VCaP (cell line): ENCODE measurements around the gene MLLT10.

ENCODE experiments used
- H3K27ac ChIP-seq: fragments of 450-650 bp; 2 replicates; pipeline ENCODE4 v1.5.1; 2017
- TF ChIP-seq, protein P1 (sequence below): fragments of 450-650 bp; conservative IDR thresholded peaks from 2 replicates; pipeline ENCODE4 v1.5.1; 2017; ENCODE audit warnings: mild to moderate bottlenecking, moderate library complexity

The MLLT10 gene

GRCh38 chr10:21754410-21755011 lies 220.5 kb downstream of the MLLT10 start:
- H3K27ac ChIP-seq, result no peak overlapping the region
- TF ChIP-seq, protein P1, sequence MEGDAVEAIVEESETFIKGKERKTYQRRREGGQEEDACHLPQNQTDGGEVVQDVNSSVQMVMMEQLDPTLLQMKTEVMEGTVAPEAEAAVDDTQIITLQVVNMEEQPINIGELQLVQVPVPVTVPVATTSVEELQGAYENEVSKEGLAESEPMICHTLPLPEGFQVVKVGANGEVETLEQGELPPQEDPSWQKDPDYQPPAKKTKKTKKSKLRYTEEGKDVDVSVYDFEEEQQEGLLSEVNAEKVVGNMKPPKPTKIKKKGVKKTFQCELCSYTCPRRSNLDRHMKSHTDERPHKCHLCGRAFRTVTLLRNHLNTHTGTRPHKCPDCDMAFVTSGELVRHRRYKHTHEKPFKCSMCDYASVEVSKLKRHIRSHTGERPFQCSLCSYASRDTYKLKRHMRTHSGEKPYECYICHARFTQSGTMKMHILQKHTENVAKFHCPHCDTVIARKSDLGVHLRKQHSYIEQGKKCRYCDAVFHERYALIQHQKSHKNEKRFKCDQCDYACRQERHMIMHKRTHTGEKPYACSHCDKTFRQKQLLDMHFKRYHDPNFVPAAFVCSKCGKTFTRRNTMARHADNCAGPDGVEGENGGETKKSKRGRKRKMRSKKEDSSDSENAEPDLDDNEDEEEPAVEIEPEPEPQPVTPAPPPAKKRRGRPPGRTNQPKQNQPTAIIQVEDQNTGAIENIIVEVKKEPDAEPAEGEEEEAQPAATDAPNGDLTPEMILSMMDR, result no peak

GRCh38 chr10:21756707-21757106 lies 222.7 kb downstream of the MLLT10 start:
- H3K27ac ChIP-seq, result no peak overlapping the region
- TF ChIP-seq, protein P1, result no peak

GRCh38 chr10:21757185-21757901 lies 223.3 kb downstream of the MLLT10 start:
- TF ChIP-seq, protein P1, result no peak
- H3K27ac ChIP-seq, result no peak overlapping the region

GRCh38 chr10:21758239-21758638 lies 224.2 kb downstream of the MLLT10 start:
- no peak overlapping the region for H3K27ac ChIP-seq
- TF ChIP-seq, protein P1, result no peak

DNA sequence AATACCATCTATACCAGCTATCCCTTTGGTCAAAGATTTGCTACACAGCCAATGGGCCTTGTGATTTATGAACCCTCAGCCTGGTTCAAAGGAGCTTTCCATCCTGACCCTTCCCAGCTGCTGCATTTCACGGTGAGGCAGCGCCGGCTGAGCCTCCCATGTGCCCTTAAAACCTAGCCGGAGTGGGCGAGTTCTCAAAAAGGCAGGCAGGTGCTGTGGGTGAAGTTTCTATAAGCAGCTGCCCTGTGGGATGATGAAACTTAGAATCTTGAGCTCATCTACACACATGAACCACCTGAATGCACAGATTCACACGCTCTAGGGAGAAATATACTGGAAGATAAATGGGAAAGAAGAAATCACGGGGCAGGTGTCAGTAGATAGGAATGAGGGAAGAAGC lies 224.7 kb downstream of the MLLT10 start:
- H3K27ac ChIP-seq, result no peak overlapping the region

DNA sequence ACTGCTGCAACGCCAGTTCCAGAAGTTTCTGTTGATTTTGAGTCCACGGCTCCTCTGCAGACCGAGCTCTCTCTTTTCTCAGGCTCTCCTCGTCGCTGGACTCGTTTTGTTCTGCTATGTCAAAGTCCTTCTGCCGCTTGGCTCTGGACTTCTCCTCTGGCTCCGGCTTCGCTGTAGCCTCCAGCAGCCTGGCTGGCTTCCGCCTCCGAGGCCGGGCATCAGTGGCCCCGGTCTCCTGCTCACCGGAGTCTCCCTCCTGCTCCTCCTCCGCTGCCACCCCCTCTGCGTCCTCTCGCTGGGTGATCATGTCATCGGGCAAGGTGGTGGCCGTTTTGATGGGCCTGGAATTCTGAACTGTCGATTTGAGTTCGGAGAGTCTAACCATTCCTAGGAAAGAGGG lies 225.2 kb downstream of the MLLT10 start:
- H3K27ac ChIP-seq, result no peak overlapping the region
- TF ChIP-seq, protein P1, result no peak

More for the DNA sequence above, 224.7 kb downstream of the MLLT10 start:
- TF ChIP-seq, protein P1, result no peak

DNA sequence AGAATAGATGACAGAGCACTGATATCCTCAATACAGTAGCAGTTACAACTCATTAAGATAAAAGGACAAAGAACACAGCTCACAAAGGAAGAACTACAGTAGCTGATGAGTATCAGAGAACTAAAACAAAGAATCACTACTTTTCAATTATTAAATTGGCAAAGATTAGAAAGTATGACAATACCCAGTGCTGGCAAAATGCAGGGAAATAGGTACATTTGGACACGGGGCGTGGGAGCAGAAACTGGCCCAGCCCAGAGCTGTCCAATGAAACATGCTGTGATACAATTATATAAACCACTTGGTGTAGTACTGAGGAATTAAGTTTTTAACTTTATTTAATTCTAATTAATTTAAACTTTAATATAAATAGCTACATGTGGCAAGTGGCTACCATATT lies 226.3 kb downstream of the MLLT10 start:
- TF ChIP-seq, protein P1, result no peak
- no peak overlapping the region for H3K27ac ChIP-seq
